ENCODE measurements around the gene HTR3C.
"Not testable (repeated sequence)": the region's sequence is repeated elsewhere in the genome, so short reads cannot be mapped to it uniquely, and the experiment has no call there.

Gene HTR3C

GRCh38 chr3:184037816-184038215, 15.0 kb upstream of the HTR3C start:
- no peak for DNase-seq

GRCh38 chr3:184038307-184038706, 14.5 kb upstream of the HTR3C start:
- DNase-seq = not testable (repeated sequence)

- no peak for DNase-seq
Observed at GRCh38 chr3:184039414-184039813, 13.4 kb upstream of the HTR3C start.

- peak; percentile 65 for DNase-seq
Observed at GRCh38 chr3:184040010-184040409, 12.8 kb upstream of the HTR3C start.

- DNase-seq = no peak
Observed at GRCh38 chr3:184042617-184043016, 10.2 kb upstream of the HTR3C start.

- peak; percentile 61 for DNase-seq
Observed at GRCh38 chr3:184045995-184046394, 6.9 kb upstream of the HTR3C start.

DNA sequence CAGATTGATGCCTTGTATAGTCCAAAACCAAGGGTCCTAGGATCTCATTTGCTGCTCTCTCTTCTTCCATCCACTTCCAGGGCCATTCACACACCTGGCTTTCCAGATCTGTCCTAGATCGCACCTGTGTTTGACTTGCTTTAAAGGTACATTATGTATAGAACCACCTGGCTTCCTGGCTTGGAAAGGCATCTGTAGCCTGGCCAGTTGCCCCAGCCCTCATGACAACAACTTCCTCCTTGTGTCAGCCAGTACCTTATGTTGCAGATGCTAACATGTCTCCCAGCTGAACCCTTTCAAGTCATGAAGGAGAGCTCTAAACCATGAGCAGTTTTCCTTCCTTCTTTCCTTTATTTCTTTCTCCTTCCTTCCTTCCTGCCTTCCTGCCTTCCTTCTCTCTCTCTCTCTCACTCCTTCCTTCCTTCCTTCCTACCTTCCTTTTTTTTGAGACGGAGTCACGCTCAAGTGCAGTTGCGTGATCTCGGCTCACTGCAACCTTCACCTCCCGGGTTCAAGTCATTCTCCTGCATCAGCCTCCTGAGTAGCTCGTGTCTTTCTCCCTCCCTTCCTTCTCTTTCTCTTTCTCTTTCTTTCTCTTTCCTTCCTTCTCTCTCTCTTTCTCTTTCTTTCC, 2.5 kb upstream of the HTR3C start:
- DNase-seq = no peak

DNA sequence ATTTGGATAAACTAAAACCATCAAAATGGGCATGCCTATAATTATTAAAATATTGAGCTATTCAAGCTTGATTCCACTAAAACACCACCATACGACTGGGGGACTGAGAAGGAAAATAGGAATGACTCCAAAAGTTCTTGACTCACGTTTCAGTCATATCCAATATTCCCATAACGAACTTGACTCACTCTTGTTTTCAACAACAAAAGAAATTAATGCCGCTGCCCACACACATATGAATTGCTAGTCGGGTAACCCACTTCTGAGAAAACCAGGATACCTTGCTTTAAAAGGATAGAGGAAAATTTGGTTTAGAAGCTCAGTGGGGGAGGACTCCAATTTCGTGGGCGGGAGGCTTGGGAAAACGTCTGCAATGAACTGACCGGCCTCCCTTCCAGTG, 5.2 kb downstream of the HTR3C start:
- DNase-seq = no peak

DNA sequence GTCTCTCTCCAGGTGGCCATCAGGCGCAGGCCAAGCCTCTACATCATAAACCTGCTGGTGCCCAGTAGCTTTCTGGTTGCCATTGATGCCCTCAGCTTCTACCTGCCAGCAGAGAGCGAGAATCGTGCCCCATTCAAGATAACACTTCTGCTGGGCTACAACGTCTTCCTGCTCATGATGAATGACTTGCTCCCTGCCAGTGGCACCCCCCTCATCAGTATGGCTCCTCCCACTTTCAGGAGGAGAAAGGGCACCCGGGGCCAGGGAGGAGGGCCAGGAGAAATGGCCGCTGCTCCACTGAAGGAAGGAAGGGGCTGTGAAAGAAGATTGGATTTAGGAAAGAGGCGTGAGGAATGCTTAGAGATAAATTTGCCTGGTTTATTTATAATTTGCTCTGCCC, 6.6 kb downstream of the HTR3C start:
- DNase-seq = peak; percentile 50

- no peak for DNase-seq
Observed at GRCh38 chr3:184062637-184063036, 9.8 kb downstream of the HTR3C start.

GRCh38 chr3:184066211-184066610, 13.4 kb downstream of the HTR3C start:
- DNase-seq = no peak

- peak; percentile 57 for DNase-seq
Observed at GRCh38 chr3:184067573-184068055, 14.8 kb downstream of the HTR3C start.

GRCh38 chr3:184068344-184068743, 15.5 kb downstream of the HTR3C start:
- DNase-seq = no peak

DNA sequence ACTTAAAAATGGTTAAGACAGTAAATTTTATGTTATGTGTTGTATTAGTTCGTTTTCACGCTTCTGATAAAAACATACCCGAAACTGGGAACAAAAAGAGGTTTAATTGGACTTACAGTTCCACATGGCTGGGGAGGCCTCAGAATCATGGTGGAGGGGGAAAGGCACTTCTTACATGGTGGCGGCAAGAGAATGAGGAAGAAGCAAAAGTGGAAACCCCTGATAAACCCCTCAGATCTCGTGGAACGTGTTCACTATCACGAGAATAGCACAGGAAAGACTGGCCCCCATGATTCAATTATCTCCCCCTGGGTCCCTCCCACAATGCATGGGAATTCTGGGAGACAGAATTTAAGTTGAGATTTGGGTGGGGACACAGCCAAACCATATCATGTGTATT, 18.3 kb downstream of the HTR3C start:
- DNase-seq = not testable (repeated sequence)

DNA sequence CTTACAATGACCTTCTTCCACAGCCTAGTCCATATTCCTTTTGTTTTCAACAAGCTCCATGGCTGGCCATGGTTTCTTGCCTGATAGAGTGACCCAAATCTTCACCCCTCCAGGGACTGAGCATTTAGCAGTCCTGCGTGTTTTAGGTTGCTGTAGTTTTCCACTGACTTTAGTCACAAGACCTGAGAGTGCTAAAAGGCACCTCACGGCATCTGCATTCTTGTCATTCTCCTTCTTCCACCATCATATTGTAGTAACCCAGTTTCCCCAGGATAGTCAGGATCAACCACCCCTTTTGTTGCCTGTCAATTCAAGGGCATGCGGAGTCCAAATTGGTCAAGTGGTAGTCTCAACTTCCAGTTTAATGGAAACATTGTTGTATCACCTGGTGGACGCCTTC, 20.8 kb downstream of the HTR3C start:
- no peak for DNase-seq

DNA sequence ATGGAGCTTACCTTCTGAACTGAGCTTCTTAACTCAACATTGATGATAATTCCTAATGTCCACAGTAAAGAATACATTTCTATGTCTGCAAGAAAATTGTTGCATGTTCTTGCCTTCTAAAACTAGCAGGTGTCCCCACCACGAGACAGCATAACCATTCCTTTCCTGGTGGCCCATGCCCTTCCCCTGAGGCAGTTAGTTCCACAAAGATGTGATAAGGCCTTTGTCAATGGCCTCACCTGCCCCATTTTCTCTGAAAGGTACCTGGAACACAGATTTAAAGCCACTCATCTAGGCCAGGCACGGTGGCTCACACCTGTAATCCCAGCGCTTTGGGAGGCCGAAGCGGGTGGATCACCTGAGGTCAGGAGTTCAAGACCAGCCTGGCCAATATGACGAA, 23.1 kb downstream of the HTR3C start:
- no peak for DNase-seq

- no peak for DNase-seq
Observed at GRCh38 chr3:184077881-184078280, 25.0 kb downstream of the HTR3C start.

- DNase-seq = no peak
Observed at GRCh38 chr3:184078851-184079250, 26.0 kb downstream of the HTR3C start.

DNA sequence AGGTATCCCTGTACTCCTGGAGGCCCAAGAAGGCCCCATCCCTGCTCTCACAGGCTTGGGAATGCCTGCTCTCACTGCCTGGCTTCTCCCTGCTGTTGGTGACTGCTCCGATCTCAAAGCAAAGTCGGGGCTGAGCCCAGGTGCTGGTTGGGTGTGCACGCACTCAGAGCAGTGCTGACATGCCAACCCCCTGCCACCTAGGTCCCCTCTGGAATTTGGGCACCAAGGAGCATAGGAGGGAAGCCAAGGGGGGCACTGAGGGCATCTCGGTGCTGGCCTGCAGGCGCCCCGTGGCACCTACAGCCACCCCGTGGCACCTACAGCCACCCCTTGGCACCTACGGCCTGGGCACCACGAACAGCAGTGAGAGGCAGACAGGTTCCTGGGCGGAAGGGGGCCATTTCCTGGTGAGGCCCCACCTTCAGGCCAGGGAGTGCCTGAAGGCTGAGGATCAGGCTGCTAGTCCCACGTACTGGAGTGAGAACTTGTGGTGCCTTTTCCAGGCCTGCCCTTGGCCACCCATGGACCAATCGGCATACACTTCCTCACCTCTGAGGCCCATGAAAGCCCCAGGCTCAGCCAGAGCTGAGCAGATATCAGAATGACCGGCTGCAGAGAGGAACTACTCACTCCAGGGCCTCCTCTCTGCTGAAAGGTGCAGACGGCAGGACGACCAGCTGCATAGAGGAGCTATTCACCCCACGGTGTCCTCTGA, 28.4 kb downstream of the HTR3C start:
- DNase-seq = no peak

- no peak for DNase-seq
Observed at GRCh38 chr3:184082034-184082433, 29.2 kb downstream of the HTR3C start.

DNA sequence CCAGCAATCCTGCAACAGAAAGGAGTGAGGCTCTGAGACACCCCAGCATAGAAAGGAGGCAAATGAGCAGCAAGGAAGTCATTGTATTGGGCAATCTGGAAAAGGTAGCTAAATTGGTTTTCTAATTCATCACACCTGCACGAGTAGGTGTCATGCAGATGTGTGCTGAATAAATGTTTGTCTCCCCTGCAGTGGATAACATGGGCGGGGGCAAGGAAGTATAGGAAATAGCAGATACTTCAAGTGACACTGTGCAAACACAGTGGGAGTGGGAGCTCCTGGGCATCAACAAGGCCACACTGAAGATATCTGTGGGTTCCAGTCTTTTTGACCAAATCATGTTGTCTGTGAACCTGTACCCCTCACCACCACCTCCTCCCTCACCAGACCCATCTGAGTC, 29.6 kb downstream of the HTR3C start:
- no peak for DNase-seq

DNA sequence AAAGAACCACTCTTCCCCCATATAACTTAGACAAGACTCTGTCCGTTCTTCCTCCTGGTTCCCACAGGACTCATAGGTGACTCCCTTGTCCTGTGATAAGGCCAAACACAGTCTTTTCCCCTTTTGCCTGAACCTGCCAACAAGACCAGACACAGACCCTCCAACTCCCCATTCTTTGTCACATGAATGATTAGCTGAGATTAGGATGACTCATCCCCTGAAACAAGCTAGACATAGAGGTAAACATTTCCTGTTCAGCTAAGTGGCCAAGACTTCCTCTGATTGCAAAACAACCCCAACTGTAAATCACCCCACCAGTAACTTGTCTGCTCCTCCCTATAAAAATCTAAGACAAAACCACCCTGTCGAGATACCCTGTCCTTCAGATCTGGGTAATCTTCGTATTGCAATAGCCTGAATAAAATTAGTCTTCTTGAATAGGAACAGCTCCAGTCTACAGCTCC, 32.6 kb downstream of the HTR3C start:
- peak; percentile 75 for DNase-seq

DNA sequence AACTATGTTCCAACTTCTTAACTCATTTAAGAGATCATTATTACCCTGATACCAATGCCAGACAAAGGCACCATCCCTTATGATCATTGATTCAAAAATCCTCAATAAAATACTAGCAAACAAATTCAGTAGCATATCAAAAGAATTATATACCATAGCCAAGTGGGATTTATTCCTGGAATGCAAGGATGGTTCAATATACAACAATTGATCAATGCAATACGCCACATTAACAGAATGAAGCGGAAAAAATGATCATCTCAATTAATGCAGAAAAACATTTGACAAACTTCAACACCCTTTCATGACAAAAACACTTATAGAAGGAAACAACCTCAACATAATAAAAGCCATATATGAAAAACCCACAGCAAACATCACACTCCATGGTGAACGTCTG, 39.4 kb downstream of the HTR3C start:
- no peak for DNase-seq

- DNase-seq = no peak
Observed at GRCh38 chr3:184096811-184097383, 44.0 kb downstream of the HTR3C start, which contains the start of gene HTR3E. Gene HTR3E, plus strand, starts transcription at chr3:184097064. Its CDS starts 466 bp downstream, at chr3:184097530.

Measured in hematopoietic multipotent progenitor cell treated with erythropoietin and hydrocortisone succinate and interleukin-3 and kit ligand, for 4 days (in vitro differentiated cells).